Posterior vena cava (tissue), 2 donors: Measurements from ENCODE around the gene UBTD2. TPM values are rescaled to one million over a fixed set of nuclear protein-coding genes. Genes with fewer than 3 reads are reported as not detected.
A peak's percentile ranks its signal among the peaks of the same experiment; 100 is the strongest.

Experiments
- DNase-seq: peaks from one replicate; pipeline ENCODE4 v3.0.0-alpha.2; 2020; ENCODE audit warnings: low spot score
- intact Hi-C, 2 donors: fragments of 100-400 bp; cut with DNase I; formaldehyde crosslinking; loops; one replicate each; pipeline versions ENCODE4 v1.14.1 to v1.14.2; 2022 to 2023
- total RNA-seq, 2 donors: library from RNA; stranded (reverse); fragmentation: NEBNext Ultra II Directional; extraction: Animal tissue kit (Norgen Biotek cat#: 25700); gene quantifications; one replicate each; pipeline ENCODE4 v1.2.1, GENCODE V29; 2021
- donor health status: DM: yes; HTN: yes; CAD: no.
- donor health status: DM: yes; HTN: yes; CAD: no.

The UBTD2 gene
- total RNA-seq, 2 donors from 2014 or later, result 18.7 to 24.0 TPM

GRCh38 chr5:172162987-172163343, 120.6 kb downstream of the UBTD2 start:
- intact Hi-C loops, result no loop called here
- DNase-seq, result no peak

GRCh38 chr5:172162323-172162986, 121.1 kb downstream of the UBTD2 start:
- intact Hi-C loops, result no loop called here
- no peak for DNase-seq

- intact Hi-C loops, result no loop called here
- DNase-seq, result peak; percentile 2
These were observed 123.1 kb downstream of the UBTD2 start for GRCh38 chr5:172160506-172160905.

Other genes starting within 250 kb of the UBTD2 start
- 10 to 100 TPM; 25.2 to 33.6 TPM for gene STK10, start 95.5 kb downstream of the UBTD2 start, total RNA-seq
- not detected for gene EFCAB9, start 89.6 kb downstream of the UBTD2 start, total RNA-seq
- 100 to 1,000 TPM in 1 of 2 donors, 10 to 100 TPM in 1; 85.2 to 114 TPM for gene SH3PXD2B, start 170.8 kb upstream of the UBTD2 start, total RNA-seq